Memory B cell (primary cell): Measurements from ENCODE around the gene MRPL22.
"Not testable (repeated sequence)": the region's sequence is repeated elsewhere in the genome, so short reads cannot be mapped to it uniquely, and the experiment has no call there.

Experiments
- ATAC-seq: fragments of 150-1000 bp; cut with Tn5 transposase; 2 replicates; pipeline ENCODE4 v1.10.0; 2021; ENCODE audit warnings: low read depth, mild to moderate bottlenecking, moderate library complexity
- DNase-seq, 2 donors: peaks; one replicate each; pipeline ENCODE4 v3.0.0; 2022; ENCODE audit warnings: low spot score in 2 of 2
- H3K27ac Mint-ChIP-seq: one replicate; pipeline ENCODE4 v1.8.0; 2022; ENCODE audit warnings: mild to moderate bottlenecking, moderate library complexity, mixed read lengths
- H3K27me3 Mint-ChIP-seq: one replicate; pipeline ENCODE4 v1.8.0; 2022; ENCODE audit warnings: mixed read lengths
- H3K36me3 Mint-ChIP-seq: one replicate; pipeline ENCODE4 v1.8.0; 2022; ENCODE audit warnings: mild to moderate bottlenecking, mixed read lengths
- H3K4me1 Mint-ChIP-seq: one replicate; pipeline ENCODE4 v1.8.0; 2022; ENCODE audit warnings: mixed read lengths
- H3K4me3 Mint-ChIP-seq: one replicate; pipeline ENCODE4 v1.8.0; 2022; ENCODE audit warnings: mild to moderate bottlenecking, moderate library complexity, mixed read lengths
- H3K9me3 Mint-ChIP-seq: one replicate; pipeline ENCODE4 v1.8.0; 2022; ENCODE audit warnings: mixed read lengths

MRPL22 gene

GRCh38 chr5:154940772-154941620 is at the start of gene MRPL22:
Gene MRPL22 (plus strand): TSS chr5:154941073. CDS start chr5:154941111, 38 bp downstream.
- Mint-ChIP-seq H3K36me3 (peaks cover 1% of the 10 kb centered on the region), H3K9me3 (no peaks in the 10 kb centered on the region), H3K4me3 (peak within 1 kb of the TSS; percentile 93), H3K27ac (peak within 1 kb of the TSS; percentile 91), H3K4me1 (peaks cover 23% of the 10 kb centered on the region), H3K27me3 (no peaks in the 10 kb centered on the region)
- DNase-seq = peak; percentile 91 to 94
- ATAC-seq = peak; percentile 74

DNA sequence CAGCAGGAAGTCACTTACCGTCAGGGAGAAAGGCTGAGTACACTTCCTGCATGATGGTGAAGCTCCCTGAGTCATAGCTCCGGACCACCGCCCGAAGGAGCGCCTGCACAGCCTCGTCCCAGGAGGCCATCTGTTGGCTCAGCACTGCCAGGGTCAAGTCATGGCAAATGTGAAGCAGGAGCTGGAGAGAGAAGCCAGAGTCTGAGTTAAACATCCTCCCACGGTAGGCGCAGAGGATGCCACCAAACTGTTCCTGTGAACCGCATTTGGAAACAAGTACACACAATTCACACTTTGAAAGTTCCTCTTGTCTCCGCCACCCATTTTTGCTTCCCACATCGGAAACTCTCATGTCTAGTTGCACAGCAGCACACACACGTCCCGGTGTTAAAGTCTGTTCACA is 48.5 kb upstream of the MRPL22 start:
- no peaks in the 10 kb centered on the region for H3K4me1 Mint-ChIP-seq
- H3K4me3 Mint-ChIP-seq = no peak overlapping the region
- no peaks in the 10 kb centered on the region for H3K27me3 Mint-ChIP-seq
- ATAC-seq = no peak
- H3K27ac Mint-ChIP-seq = no peak overlapping the region
- H3K36me3 Mint-ChIP-seq = peaks cover 44% of the 10 kb centered on the region
- no peak for DNase-seq
- no peaks in the 10 kb centered on the region for H3K9me3 Mint-ChIP-seq

GRCh38 chr5:154893381-154893780 is 47.5 kb upstream of the MRPL22 start:
- Mint-ChIP-seq H3K4me1 (no peaks in the 10 kb centered on the region), H3K27ac (no peak overlapping the region), H3K9me3 (no peaks in the 10 kb centered on the region), H3K36me3 (peaks cover 34% of the 10 kb centered on the region), H3K4me3 (no peak overlapping the region), H3K27me3 (no peaks in the 10 kb centered on the region)
- no peak for ATAC-seq
- no peak for DNase-seq

DNA sequence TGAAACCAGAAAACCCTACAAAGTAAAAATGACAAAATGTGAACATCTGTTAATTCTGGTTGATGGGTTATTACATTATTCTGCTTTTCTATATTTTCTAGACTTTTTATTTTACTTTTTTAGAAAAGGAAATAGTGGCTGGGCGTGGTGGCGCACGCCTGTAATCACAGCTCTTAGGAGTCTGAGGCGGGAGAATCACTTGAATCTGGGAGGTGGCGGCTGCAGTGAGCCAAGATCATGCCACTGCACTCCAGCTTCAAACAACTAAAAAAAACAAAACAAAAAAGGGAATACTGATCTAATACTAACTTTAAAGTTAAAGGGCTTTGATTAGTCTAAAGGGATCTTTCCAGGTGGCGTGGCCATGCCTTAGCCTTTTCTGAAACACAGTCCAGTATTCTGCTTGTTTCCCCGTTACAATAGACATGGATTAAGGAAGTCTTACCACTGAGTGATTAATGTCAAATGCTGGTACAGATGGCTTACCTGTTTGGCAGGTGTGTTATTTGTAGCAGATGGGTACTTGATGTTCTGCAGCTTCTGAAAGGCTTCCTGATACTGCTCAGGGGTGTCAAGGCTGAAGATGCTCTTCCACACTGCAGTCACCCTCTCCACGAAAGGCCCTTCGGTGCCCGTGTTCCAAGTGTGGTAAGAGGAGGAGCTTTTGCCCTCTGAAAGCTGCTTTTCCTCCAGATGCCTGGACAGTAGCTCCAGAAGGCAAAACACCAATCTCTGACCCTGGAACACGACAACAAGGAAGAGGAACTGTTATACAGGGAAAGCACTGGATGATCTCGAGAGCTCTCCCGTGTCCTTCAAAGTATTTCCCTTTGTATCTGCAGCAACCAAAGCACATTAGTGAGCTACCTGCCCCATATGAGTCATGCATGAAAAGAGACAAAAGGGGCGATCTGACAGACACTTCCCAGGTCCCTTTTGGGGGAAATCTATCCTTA is 45.0 kb upstream of the MRPL22 start:
- ATAC-seq (no peak), DNase-seq (no peak)
- Mint-ChIP-seq H3K36me3 (peaks cover 31% of the 10 kb centered on the region), H3K4me1 (no peaks in the 10 kb centered on the region), H3K4me3 (no peak overlapping the region), H3K9me3 (no peaks in the 10 kb centered on the region), H3K27ac (no peak overlapping the region), H3K27me3 (no peaks in the 10 kb centered on the region)

- H3K27ac Mint-ChIP-seq = no peak overlapping the region
- H3K36me3 Mint-ChIP-seq = peaks cover 27% of the 10 kb centered on the region
These were observed 44.2 kb upstream of the MRPL22 start for GRCh38 chr5:154896562-154897165.

DNA sequence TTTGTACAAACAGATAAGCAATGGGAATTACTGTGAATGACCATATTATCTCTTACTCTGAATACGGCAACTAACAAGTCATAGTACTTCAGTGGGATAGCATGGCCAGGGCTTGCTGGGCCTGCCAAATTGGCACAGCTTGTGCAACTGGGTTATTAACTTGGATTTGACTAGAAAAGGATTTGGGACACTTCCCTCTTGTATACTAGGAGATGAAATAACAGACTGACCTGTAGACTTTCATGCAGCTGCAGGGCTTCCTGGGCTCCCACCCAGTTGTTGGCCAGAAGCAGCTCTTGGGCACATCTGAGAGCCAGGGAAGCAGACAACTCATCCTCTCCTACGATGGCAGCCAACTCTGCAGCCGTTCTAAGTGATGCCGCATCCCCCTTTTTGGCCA is 42.7 kb upstream of the MRPL22 start:
- Mint-ChIP-seq H3K27ac (no peak overlapping the region), H3K36me3 (peaks cover 33% of the 10 kb centered on the region), H3K4me3 (no peak overlapping the region), H3K9me3 (no peaks in the 10 kb centered on the region), H3K27me3 (no peaks in the 10 kb centered on the region), H3K4me1 (no peaks in the 10 kb centered on the region)
- DNase-seq (no peak), ATAC-seq (no peak)

More at GRCh38 chr5:154896562-154897165, 44.2 kb upstream of the MRPL22 start:
- Mint-ChIP-seq H3K27me3 (no peaks in the 10 kb centered on the region), H3K9me3 (no peaks in the 10 kb centered on the region), H3K4me3 (no peak overlapping the region), H3K4me1 (no peaks in the 10 kb centered on the region)
- no peak for ATAC-seq
- DNase-seq = no peak

DNA sequence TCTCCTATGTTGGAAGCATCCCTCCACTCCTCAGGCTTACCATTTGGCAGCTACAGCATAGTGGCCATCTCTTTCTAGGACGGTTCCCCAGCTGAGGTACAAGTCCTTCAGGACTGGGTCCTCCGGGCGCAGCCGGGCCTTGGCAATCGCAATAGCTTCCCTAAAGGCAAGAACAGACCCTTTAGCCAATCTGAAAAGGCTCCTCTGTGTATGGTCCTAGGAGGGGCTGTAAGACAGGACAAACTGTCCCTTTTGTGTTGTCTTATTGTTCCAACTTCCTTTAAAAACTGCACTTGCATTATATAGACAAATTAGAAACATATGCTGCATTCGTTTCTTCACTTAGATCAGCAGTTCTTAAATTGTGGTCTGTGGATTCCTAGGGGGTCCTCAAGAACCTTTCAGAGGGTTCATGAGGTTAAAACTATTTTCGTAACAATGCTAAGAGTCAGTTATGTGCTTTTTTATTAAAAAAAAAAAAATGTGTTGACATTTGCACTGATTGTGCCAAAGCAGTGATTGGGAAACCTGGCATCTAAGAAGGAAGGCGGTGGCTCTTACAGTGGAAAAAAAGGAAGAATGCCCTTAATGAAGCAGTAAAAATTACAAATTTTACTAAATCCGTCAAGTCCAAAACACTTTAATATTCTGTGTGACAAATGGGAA is 41.6 kb upstream of the MRPL22 start:
- DNase-seq (no peak), ATAC-seq (no peak)
- Mint-ChIP-seq H3K27me3 (no peaks in the 10 kb centered on the region), H3K4me1 (no peaks in the 10 kb centered on the region), H3K36me3 (peaks cover 35% of the 10 kb centered on the region), H3K27ac (no peak overlapping the region), H3K9me3 (no peaks in the 10 kb centered on the region), H3K4me3 (no peak overlapping the region)

DNA sequence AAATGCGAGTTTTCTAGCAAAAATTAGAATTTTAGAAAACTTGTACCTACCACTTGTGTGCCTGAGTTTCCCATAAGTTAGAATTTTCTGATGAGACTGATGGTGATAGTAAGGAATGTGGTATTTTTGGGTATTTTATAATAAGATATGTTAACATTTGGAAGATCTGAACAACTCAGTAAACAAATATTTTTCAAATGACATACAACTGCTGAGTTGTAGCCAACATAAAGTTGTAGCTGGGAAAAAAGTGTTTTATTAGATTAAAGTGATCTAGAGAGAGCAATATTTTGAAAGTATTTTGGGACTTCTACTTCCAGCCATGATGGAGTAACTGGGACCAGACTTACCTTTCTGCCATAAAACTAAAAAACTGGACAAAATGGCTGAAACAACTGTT is 40.8 kb upstream of the MRPL22 start:
- Mint-ChIP-seq H3K27ac (no peak overlapping the region), H3K36me3 (peaks cover 40% of the 10 kb centered on the region), H3K9me3 (no peaks in the 10 kb centered on the region)

DNA sequence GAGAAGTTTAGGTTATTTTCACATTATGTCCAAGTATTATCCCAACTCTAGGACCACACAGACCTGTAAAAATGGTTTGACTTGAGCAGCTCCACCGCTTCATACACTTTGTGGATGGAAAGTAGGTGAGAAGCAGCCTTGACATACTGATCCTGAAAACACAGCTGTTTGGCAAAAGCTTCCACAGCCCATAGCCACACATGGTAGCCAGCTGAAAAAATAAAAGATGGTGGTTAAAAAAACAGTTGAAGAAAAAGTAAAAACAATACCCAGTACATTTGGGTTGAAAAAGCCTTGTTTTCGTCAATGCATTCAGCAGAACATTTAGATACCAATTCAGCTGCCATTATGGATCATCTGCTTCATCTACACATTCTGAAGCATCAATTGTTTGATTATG is 39.6 kb upstream of the MRPL22 start:
- Mint-ChIP-seq H3K4me3 (no peak overlapping the region), H3K4me1 (no peaks in the 10 kb centered on the region), H3K36me3 (peaks cover 36% of the 10 kb centered on the region), H3K9me3 (no peaks in the 10 kb centered on the region), H3K27me3 (no peaks in the 10 kb centered on the region), H3K27ac (no peak overlapping the region)
- DNase-seq (no peak), ATAC-seq (no peak)

More for the DNA sequence above, 40.8 kb upstream of the MRPL22 start:
- ATAC-seq = no peak
- Mint-ChIP-seq H3K27me3 (no peaks in the 10 kb centered on the region), H3K4me3 (no peak overlapping the region), H3K4me1 (no peaks in the 10 kb centered on the region)
- no peak for DNase-seq

- no peak overlapping the region for H3K4me3 Mint-ChIP-seq
- no peak overlapping the region for H3K27ac Mint-ChIP-seq
- no peaks in the 10 kb centered on the region for H3K9me3 Mint-ChIP-seq
- no peaks in the 10 kb centered on the region for H3K27me3 Mint-ChIP-seq
- DNase-seq (no peak), ATAC-seq (no peak)
- peaks cover 37% of the 10 kb centered on the region for H3K36me3 Mint-ChIP-seq
- no peaks in the 10 kb centered on the region for H3K4me1 Mint-ChIP-seq
These were observed 39.0 kb upstream of the MRPL22 start for GRCh38 chr5:154901913-154902312.

- not testable (repeated sequence) for H3K27me3 Mint-ChIP-seq, H3K4me3 Mint-ChIP-seq, H3K9me3 Mint-ChIP-seq, ATAC-seq, H3K27ac Mint-ChIP-seq, DNase-seq, H3K4me1 Mint-ChIP-seq
- peaks cover 41% of the 10 kb centered on the region for H3K36me3 Mint-ChIP-seq
These were observed 35.3 kb upstream of the MRPL22 start for GRCh38 chr5:154905601-154906000.

DNA sequence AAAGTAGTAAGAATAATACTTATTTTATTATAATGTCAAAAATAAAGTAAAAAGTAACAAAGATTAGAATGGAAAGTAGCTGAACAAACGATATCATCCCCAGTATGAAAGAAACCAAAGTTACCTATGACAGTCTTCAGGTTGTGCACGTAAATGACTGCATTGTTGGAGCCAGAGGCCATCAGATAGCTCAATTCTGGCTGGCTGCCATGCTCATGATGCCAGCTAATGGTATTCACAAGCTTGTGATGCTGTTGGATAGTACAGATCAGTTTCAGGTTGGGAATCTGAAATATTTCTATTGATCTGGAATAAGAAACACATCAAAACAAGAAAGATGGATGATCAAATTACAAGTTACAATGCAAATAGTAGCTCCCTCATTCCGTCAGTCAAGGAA is 24.0 kb upstream of the MRPL22 start:
- DNase-seq (no peak), ATAC-seq (no peak)
- Mint-ChIP-seq H3K36me3 (peaks cover 23% of the 10 kb centered on the region), H3K27me3 (no peaks in the 10 kb centered on the region), H3K27ac (no peak overlapping the region), H3K4me3 (no peak overlapping the region), H3K4me1 (no peaks in the 10 kb centered on the region), H3K9me3 (no peaks in the 10 kb centered on the region)

GRCh38 chr5:154917757-154918156 is 23.1 kb upstream of the MRPL22 start:
- Mint-ChIP-seq H3K4me3 (no peak overlapping the region), H3K27ac (no peak overlapping the region), H3K36me3 (peaks cover 21% of the 10 kb centered on the region), H3K27me3 (no peaks in the 10 kb centered on the region), H3K4me1 (no peaks in the 10 kb centered on the region), H3K9me3 (no peaks in the 10 kb centered on the region)
- DNase-seq = no peak
- no peak for ATAC-seq
